Naive B cell (primary cell): ENCODE data around the gene ZNF438. TPM values are rescaled to one million over a fixed set of nuclear protein-coding genes. Genes with fewer than 3 reads are reported as not detected.
A peak's percentile ranks its signal among the peaks of the same experiment; 100 is the strongest.
"Not testable (repeated sequence)": the region's sequence is repeated elsewhere in the genome, so short reads cannot be mapped to it uniquely, and the experiment has no call there.

Experiments
- ATAC-seq, 2 donors: fragments of 150-1000 bp; cut with Tn5 transposase; 2 replicates each; pipeline ENCODE4 v1.10.0; 2021; ENCODE audit warnings: low read depth in 2 of 2, mild to moderate bottlenecking in 2 of 2, moderate library complexity in 2 of 2
- DNase-seq: peaks from one replicate; pipeline ENCODE4 v3.0.0; 2022
- H3K27ac Mint-ChIP-seq, 6 donors: one replicate each; pipeline ENCODE4 v1.8.0; 2020 to 2022; ENCODE audit warnings: mild to moderate bottlenecking in 6 of 6, mixed read lengths in 6 of 6, moderate library complexity in 5 of 6, inconsistent platforms in 2 of 6
- H3K27me3 Mint-ChIP-seq, 3 donors: one replicate each; pipeline ENCODE4 v1.8.0; 2021 to 2022; ENCODE audit warnings: mixed read lengths in 3 of 3, mild to moderate bottlenecking in 1 of 3
- H3K36me3 Mint-ChIP-seq, 2 donors: one replicate each; pipeline ENCODE4 v1.8.0; 2020 to 2022; ENCODE audit warnings: mixed read lengths in 2 of 2, inconsistent platforms in 1 of 2, mild to moderate bottlenecking in 1 of 2
- H3K4me1 Mint-ChIP-seq, 3 donors: one replicate each; pipeline ENCODE4 v1.8.0; 2020 to 2022; ENCODE audit warnings: mixed read lengths in 3 of 3, inconsistent platforms in 1 of 3, mild to moderate bottlenecking in 1 of 3, moderate library complexity in 1 of 3
- H3K4me3 Mint-ChIP-seq, 8 donors: one replicate each; pipeline ENCODE4 v1.8.0; 2020 to 2022; ENCODE audit warnings: mild to moderate bottlenecking in 8 of 8, mixed read lengths in 8 of 8, moderate library complexity in 8 of 8, inconsistent platforms in 2 of 8
- H3K9me3 Mint-ChIP-seq, 7 donors: one replicate each; pipeline ENCODE4 v1.8.0; 2020 to 2022; ENCODE audit warnings: mixed read lengths in 7 of 7, mild to moderate bottlenecking in 5 of 7, inconsistent platforms in 2 of 7, moderate library complexity in 1 of 7
- polyA plus RNA-seq, 6 donors: library from polyadenylated mRNA; unstranded; fragments of 300-500 nt; fragmentation: Illumina TruSeq; gene quantifications; one replicate each; pipeline ENCODE4 v1.2.3, GENCODE V29; 2021; ENCODE audit warnings: low read depth in 6 of 6

The ZNF438 gene
- polyA plus RNA-seq, 6 donors from 2014 or later = 2.6 to 5.9 (median 3.4) TPM

GRCh38 chr10:31069411-31069810 lies 37.7 kb upstream of the ZNF438 start:
- ATAC-seq = no peak
- H3K36me3 Mint-ChIP-seq = no peaks in the 10 kb centered on the region
- peaks cover 0 to 4% (median 0%) of the 10 kb centered on the region in 7 donors for H3K9me3 Mint-ChIP-seq
- peaks cover 10 to 32% (median 24%) of the 10 kb centered on the region in 3 donors for H3K27me3 Mint-ChIP-seq
- H3K4me1 Mint-ChIP-seq = no peaks in the 10 kb centered on the region
- H3K27ac Mint-ChIP-seq = no peak overlapping the region
- DNase-seq = no peak
- no peak overlapping the region for H3K4me3 Mint-ChIP-seq

- Mint-ChIP-seq H3K27ac (no peak overlapping the region), H3K36me3 (no peaks in the 10 kb centered on the region)
These were observed 32.7 kb upstream of the ZNF438 start for GRCh38 chr10:31064348-31064747.

GRCh38 chr10:31063841-31064240 lies 32.2 kb upstream of the ZNF438 start:
- Mint-ChIP-seq H3K4me1 (no peaks in the 10 kb centered on the region), H3K27ac (no peak overlapping the region), H3K27me3 (peaks cover 4 to 37% (median 12%) of the 10 kb centered on the region in 3 donors), H3K36me3 (no peaks in the 10 kb centered on the region), H3K4me3 (no peak overlapping the region), H3K9me3 (peaks cover 0 to 4% (median 0%) of the 10 kb centered on the region in 7 donors)
- no peak for ATAC-seq
- DNase-seq = no peak

More at GRCh38 chr10:31064348-31064747, 32.7 kb upstream of the ZNF438 start:
- Mint-ChIP-seq H3K9me3 (peaks cover 0 to 4% (median 0%) of the 10 kb centered on the region in 7 donors), H3K4me3 (no peak overlapping the region), H3K27me3 (peaks cover 9 to 40% (median 16%) of the 10 kb centered on the region in 3 donors), H3K4me1 (no peaks in the 10 kb centered on the region)
- DNase-seq (no peak), ATAC-seq (no peak)

- no peak overlapping the region for H3K27ac Mint-ChIP-seq
- H3K27me3 Mint-ChIP-seq = peaks cover 4 to 33% (median 8%) of the 10 kb centered on the region in 3 donors
- no peaks in the 10 kb centered on the region for H3K36me3 Mint-ChIP-seq
- peaks cover 0 to 4% (median 0%) of the 10 kb centered on the region in 7 donors for H3K9me3 Mint-ChIP-seq
- H3K4me1 Mint-ChIP-seq = no peaks in the 10 kb centered on the region
- ATAC-seq (no peak), DNase-seq (no peak)
- no peak overlapping the region for H3K4me3 Mint-ChIP-seq
These were observed 31.2 kb upstream of the ZNF438 start for GRCh38 chr10:31062856-31063255.

- Mint-ChIP-seq H3K4me3 (no peak overlapping the region), H3K36me3 (no peaks in the 10 kb centered on the region), H3K27me3 (peaks cover 4 to 33% (median 8%) of the 10 kb centered on the region in 3 donors), H3K4me1 (no peaks in the 10 kb centered on the region), H3K27ac (no peak overlapping the region), H3K9me3 (peaks cover 0 to 4% (median 0%) of the 10 kb centered on the region in 7 donors)
- no peak for ATAC-seq
- no peak for DNase-seq
These were observed 30.3 kb upstream of the ZNF438 start for GRCh38 chr10:31061941-31062340.

- H3K27ac Mint-ChIP-seq = no peak overlapping the region
- no peaks in the 10 kb centered on the region for H3K36me3 Mint-ChIP-seq
- peak overlapping the region in 1 of 8 donors; percentile 56 for H3K4me3 Mint-ChIP-seq
- H3K4me1 Mint-ChIP-seq = no peaks in the 10 kb centered on the region
- H3K27me3 Mint-ChIP-seq = peaks cover 4 to 26% (median 8%) of the 10 kb centered on the region in 3 donors
- ATAC-seq = no peak
- no peak for DNase-seq
- peaks cover 0 to 4% (median 0%) of the 10 kb centered on the region in 7 donors for H3K9me3 Mint-ChIP-seq
These were observed 27.4 kb upstream of the ZNF438 start for GRCh38 chr10:31058795-31059703.

GRCh38 chr10:31056678-31057077 lies 25.0 kb upstream of the ZNF438 start:
- not testable (repeated sequence) for H3K4me3 Mint-ChIP-seq, H3K4me1 Mint-ChIP-seq, DNase-seq, ATAC-seq, H3K36me3 Mint-ChIP-seq
- peak overlapping the region in 1 of 6 donors; percentile 39 for H3K27ac Mint-ChIP-seq
- peaks cover 2 to 15% (median 4%) of the 10 kb centered on the region in 7 donors for H3K9me3 Mint-ChIP-seq
- H3K27me3 Mint-ChIP-seq = peaks cover 4 to 17% (median 8%) of the 10 kb centered on the region in 3 donors

GRCh38 chr10:31055573-31056251 lies 24.0 kb upstream of the ZNF438 start:
- Mint-ChIP-seq H3K9me3 (peaks cover 2 to 17% (median 5%) of the 10 kb centered on the region in 7 donors), H3K27me3 (peaks cover 4 to 13% (median 8%) of the 10 kb centered on the region in 3 donors), H3K27ac (no peak overlapping the region), H3K36me3 (peaks cover 0 to 9% of the 10 kb centered on the region in 2 donors), H3K4me1 (no peaks in the 10 kb centered on the region), H3K4me3 (no peak overlapping the region)
- ATAC-seq (no peak), DNase-seq (no peak)

GRCh38 chr10:31051703-31052102 lies 20.0 kb upstream of the ZNF438 start:
- H3K27ac Mint-ChIP-seq = no peak overlapping the region
- H3K27me3 Mint-ChIP-seq = no peaks in the 10 kb centered on the region
- DNase-seq = no peak
- H3K9me3 Mint-ChIP-seq = peaks cover 0 to 17% (median 5%) of the 10 kb centered on the region in 7 donors
- ATAC-seq = no peak
- H3K36me3 Mint-ChIP-seq = peaks cover 0 to 9% of the 10 kb centered on the region in 2 donors
- peaks cover 0 to 10% (median 0%) of the 10 kb centered on the region in 3 donors for H3K4me1 Mint-ChIP-seq
- no peak overlapping the region for H3K4me3 Mint-ChIP-seq

GRCh38 chr10:31042670-31043069 lies 11.0 kb upstream of the ZNF438 start:
- ATAC-seq (no peak), DNase-seq (no peak)
- Mint-ChIP-seq H3K36me3 (peaks cover 0 to 10% of the 10 kb centered on the region in 2 donors), H3K27me3 (peaks cover 0 to 6% (median 6%) of the 10 kb centered on the region in 3 donors), H3K9me3 (peaks cover 0 to 24% (median 5%) of the 10 kb centered on the region in 7 donors), H3K27ac (no peak overlapping the region), H3K4me1 (peaks cover 5 to 11% (median 6%) of the 10 kb centered on the region in 3 donors), H3K4me3 (no peak overlapping the region)

- H3K27me3 Mint-ChIP-seq = peaks cover 0 to 6% (median 4%) of the 10 kb centered on the region in 3 donors
- no peak for DNase-seq
- H3K36me3 Mint-ChIP-seq = peaks cover 0 to 9% of the 10 kb centered on the region in 2 donors
- no peak overlapping the region for H3K27ac Mint-ChIP-seq
- no peak for ATAC-seq
- peaks cover 0 to 23% (median 5%) of the 10 kb centered on the region in 7 donors for H3K9me3 Mint-ChIP-seq
- H3K4me1 Mint-ChIP-seq = peaks cover 5 to 6% (median 5%) of the 10 kb centered on the region in 3 donors
- no peak overlapping the region for H3K4me3 Mint-ChIP-seq
These were observed 9.3 kb upstream of the ZNF438 start for GRCh38 chr10:31041011-31041410.

GRCh38 chr10:31039006-31039405 lies 7.3 kb upstream of the ZNF438 start:
- Mint-ChIP-seq H3K27ac (peak overlapping the region in 3 of 6 donors; percentile 59 to 70 (median 62)), H3K4me3 (peak overlapping the region in 1 of 8 donors; percentile 25), H3K9me3 (peaks cover 0 to 15% (median 0%) of the 10 kb centered on the region in 7 donors)
- H3K4me1 Mint-ChIP-seq, H3K36me3 Mint-ChIP-seq, H3K27me3 Mint-ChIP-seq, DNase-seq: not testable (repeated sequence)
- peak in 1 of 2 donors; percentile 61 for ATAC-seq

- DNase-seq (no peak), ATAC-seq (no peak)
- Mint-ChIP-seq H3K9me3 (peaks cover 0 to 15% (median 0%) of the 10 kb centered on the region in 7 donors), H3K27me3 (no peaks in the 10 kb centered on the region), H3K4me1 (peaks cover 5 to 12% (median 9%) of the 10 kb centered on the region in 3 donors), H3K36me3 (no peaks in the 10 kb centered on the region), H3K4me3 (no peak overlapping the region), H3K27ac (no peak overlapping the region)
These were observed 6.1 kb upstream of the ZNF438 start for GRCh38 chr10:31037749-31038148.
